Activated T-helper 9 cell treated with anti-CD3 and anti-CD28 coated beads, Interleukin-2, amount 50 U/mL, for 16 hours (primary cell): ENCODE data around the gene PRCC.
A peak's percentile ranks its signal among the peaks of the same experiment; 100 is the strongest.

Experiments
- DNase-seq: peaks from one replicate; pipeline ENCODE4 v3.0.0-alpha.2; 2020; ENCODE audit warnings: low read depth

Gene PRCC

GRCh38 chr1:156767101-156767878 is at the start of gene PRCC:
Gene PRCC (plus strand): TSS chr1:156767535. CDS start chr1:156767772, 237 bp downstream.
- peak; percentile 95 for DNase-seq

DNA sequence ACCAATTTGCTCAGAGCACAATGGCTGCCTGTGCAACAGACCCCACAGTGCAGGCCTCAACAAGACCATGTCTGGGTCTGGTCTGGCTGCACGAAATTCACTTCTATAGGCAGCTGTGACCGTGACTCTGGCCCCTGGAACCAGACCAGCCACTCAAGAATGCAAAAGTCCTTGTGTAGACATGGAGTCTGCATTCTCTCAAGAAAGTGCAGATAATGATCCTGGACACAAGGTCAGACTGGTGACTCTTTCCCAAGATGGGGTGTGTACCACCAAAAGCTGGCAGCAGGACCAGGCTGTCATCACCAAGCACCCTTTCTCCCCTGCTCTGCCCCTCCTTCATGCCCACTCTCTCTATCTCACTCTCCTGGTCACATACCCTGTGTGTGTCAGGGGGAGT is 46.2 kb upstream of the PRCC start:
- DNase-seq: no peak

DNA sequence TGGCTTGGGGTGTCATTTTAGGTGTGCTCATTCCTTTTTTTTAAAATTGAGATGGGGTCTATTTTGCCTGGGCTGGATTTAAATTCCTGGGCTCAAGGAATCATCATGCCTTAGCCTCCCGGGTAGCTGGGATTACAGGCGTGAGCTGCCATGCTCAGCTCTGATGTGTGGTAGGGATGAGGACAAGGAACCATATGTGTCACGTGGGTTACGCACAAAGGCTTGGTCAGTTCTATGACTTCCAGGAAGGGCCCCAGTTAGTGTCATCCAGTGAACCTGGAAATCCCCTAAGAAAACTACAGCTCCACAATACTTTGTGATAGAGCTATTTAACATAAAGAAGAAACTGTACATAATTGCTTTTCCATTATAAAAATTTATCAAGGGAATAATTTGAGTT is 45.8 kb upstream of the PRCC start:
- no peak for DNase-seq

- peak; percentile 71 for DNase-seq
These were observed 41.6 kb upstream of the PRCC start for GRCh38 chr1:156725683-156726280.

DNA sequence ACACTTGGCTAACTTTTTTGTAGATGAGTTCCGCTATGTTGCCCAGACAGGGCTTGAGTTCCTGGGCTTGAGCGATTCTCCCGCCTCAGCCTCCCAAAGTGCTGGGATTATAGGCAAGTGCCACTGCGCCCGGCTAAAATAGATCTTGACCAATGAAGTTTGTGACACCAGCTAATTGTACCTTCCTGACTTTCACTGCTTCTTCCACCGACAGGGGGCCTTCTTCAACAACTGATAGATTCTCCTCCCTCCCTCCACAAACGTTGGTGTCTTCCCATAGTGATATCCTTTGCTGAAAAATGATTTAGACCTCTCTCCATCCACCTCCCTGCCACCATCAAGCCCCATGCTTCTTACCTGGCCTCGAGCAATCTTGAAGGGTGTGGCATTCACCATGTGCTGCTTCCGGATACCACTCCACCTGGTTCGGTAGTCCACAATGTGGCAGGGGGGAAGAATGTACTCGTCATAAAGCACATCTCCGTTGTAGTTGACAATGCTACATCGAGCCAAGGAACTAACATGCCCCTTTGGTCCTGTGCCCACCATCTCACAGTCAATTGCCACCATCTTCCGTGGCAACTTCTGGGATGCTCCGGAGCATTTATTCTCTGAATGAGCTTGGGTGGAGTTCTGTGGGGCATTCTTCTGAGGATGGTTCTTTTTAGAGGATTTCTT is 40.6 kb upstream of the PRCC start:
- no peak for DNase-seq

GRCh38 chr1:156727492-156727891 is 39.8 kb upstream of the PRCC start:
- DNase-seq: no peak

DNA sequence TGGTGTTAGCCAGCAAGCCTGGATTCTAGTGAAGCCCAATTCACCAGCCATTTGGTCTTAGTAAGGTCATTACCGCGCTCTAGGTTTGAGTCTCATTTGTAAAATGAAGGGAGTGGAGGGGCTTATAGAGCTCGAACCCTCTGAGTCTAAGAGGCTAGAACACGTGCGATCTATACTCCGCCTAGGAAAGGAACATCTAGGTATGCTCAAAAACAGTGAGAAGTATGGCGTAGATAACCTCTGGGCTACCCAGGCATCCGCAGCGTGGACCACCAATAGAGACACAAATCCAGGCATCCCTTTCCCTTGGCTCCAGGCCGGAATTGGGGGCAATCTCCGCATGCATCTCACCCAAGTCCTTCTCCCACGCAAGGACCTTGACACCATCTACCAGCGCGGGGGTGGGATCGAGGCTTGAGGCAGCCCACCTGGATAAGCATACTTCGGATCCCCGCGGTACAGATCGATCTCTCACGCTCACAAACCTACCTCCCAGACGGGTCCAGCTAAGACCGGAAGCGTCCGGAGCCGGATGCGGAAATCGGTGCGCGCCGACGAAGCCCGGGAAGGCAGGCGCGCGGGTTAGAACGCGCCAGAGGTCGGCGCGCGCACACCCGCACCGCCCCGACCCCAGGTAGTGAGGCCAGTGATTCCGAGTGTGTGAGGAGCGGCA is 39.3 kb upstream of the PRCC start, which contains the start of gene METTL25B:
Gene METTL25B, plus strand, starts transcription at position 544 of the 673 bp plus-strand sequence. CDS start 636 bp downstream, outside the sequence.
- DNase-seq: peak; percentile 65

- DNase-seq: peak; percentile 89
These were observed 38.5 kb upstream of the PRCC start, which contains the start of gene ISG20L2 for GRCh38 chr1:156728599-156729462. Gene ISG20L2 (minus strand): TSS chr1:156728766. CDS start chr1:156727652, 1,114 bp downstream.

- no peak for DNase-seq
These were observed 33.2 kb upstream of the PRCC start for GRCh38 chr1:156733989-156734584.

DNA sequence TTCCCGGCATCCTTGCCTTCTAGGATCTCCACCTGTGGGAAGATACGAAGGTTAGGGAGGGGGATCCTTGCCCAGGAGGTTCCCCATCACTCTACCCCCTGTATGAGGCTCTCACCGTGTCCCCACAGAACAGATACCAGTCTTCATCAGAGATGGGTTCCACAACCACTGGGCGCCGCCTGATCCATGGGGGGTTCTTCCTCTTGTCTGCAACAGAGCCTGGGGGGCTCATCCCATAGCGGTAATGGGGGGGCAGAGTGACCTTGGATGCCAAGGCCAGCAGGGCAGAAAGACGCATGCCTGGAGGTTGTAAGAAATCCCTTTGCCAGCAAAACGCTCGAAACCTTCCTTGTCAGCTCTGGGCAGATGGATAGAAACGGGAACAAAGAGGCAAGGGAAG is 28.9 kb upstream of the PRCC start:
- DNase-seq: no peak

- DNase-seq: no peak
These were observed 28.4 kb upstream of the PRCC start for GRCh38 chr1:156738916-156739315.

GRCh38 chr1:156740237-156740740 is 27.0 kb upstream of the PRCC start:
- no peak for DNase-seq

DNA sequence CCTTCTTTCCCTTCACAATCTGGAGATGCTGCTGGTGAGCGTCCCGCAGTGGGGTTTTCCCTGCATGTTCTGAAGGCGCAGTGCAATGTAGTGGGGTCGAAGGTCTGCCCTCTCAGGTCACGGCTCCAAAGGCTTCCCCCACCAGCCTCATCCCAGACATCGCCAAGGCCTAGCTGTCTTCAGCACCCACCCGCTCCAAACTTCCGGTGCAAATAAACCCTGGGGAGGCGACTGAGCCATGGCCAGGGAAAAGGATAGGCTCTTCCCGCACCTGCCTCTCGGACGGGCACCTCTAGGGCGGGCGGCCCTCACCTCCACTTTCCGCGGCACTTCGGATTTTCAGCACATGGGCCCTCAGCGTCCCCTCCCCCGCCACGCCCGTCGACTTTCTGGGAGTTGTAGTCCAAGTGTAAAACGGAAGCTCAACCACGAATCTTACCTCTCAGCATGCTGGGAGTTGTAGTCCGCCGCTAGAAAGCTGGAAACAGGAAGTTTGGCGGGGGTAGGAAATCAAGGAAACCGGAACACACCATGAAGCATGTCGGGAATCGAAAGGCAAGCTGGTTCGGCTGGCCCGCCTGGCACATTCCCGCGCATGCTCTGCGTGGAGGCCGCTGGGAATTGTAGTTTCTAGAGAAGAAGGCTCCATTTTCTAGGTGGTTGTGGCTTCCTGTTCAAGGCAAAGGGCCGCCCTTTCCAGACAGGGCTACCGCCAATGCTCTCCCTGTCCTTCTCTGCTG is 26.4 kb upstream of the PRCC start, which contains the start of gene MRPL24:
Gene MRPL24, minus strand, starts transcription at position 348 of the 740 bp plus-strand sequence. CDS start 2,384 bp downstream, outside the sequence.
- peak; percentile 95 for DNase-seq

DNA sequence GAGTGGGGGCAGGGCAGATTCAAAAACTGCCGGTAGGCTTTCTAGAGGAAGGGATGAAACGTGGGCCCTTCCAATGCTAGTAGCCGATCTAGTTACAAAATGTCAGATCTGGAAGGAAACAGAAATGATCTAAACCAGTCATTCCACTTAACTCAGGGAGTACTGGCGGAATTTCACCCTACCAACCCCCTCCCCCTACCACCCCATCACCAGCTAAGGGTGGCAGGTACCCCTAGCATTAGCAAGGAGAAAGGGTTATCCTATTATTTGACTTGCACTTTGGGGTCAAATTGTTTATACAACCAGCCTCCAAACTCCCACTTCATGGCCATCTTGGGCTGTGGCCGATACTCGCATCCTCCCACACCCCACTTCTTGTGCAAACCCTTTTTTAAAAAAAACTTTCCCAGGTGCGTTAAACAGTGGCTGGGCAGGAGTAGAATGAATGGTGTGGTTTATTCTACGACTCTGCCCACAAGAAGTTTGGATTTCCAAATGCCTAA is 25.8 kb upstream of the PRCC start:
- no peak for DNase-seq

GRCh38 chr1:156742017-156742416 is 25.3 kb upstream of the PRCC start:
- DNase-seq: no peak

DNA sequence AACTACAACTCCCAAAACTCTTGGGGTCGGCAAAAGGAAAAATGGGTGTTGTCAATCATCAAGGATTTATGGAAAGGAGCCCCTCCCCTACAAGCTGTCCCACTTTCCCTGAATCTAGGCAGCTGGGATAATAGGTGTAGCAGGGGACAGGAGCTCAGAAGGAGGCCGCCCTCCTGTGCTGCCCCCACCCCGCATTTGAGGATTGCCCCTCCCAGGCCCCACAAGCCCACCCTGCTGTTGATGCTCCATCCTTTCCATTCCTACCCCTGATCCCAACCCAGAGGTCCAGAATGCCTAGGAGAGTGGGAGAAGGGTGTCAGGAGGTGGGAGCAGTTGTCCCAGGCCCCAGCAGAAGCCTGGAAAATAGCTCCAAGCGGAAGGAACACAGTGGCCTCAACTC is 24.5 kb upstream of the PRCC start:
- no peak for DNase-seq

DNA sequence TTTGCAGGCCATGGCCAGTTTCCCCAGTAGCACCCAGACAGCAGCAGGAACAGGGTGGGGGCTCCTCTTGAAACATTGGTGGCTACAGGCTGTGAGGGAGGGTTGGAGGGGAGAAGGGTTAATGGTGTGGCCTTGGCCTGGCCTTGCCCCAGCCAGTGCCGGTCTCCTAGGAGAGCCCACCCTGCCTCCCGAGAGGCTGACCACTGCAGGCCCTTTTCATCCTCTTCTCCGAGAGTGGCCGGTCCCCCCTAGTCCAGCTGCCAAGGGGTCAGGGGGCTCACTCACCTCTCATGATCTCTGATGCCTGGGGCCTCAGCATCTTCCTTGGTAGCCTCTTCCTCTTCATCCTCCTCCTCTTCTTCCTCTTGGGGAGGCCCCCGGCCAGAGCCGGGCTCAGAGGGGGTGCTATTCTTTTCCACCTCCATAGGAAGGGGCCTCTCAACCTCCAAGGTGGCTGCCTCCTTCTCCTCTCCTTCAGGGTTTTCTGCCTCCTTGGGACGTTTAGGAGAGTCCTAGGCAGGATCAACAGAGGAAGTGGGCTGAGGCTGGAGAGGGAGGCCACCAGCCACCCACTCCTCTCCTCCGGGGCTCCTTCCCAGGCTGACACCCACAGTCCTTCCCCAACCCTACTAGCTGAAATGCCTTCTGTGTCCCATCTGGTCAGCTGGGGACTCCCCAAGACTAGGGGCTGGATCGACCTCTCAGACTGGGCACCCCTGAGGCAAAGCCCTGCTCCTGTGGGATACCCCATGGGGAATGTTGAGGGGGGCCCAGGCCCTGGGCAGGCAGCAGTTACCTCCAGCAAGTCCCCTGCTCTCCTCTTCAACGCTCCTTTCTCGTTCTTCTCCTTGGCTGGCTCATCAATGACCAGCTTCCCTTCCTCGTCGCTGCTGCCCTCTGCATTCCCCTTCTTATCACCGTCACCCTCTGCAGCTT is 23.7 kb upstream of the PRCC start:
- DNase-seq: no peak

DNA sequence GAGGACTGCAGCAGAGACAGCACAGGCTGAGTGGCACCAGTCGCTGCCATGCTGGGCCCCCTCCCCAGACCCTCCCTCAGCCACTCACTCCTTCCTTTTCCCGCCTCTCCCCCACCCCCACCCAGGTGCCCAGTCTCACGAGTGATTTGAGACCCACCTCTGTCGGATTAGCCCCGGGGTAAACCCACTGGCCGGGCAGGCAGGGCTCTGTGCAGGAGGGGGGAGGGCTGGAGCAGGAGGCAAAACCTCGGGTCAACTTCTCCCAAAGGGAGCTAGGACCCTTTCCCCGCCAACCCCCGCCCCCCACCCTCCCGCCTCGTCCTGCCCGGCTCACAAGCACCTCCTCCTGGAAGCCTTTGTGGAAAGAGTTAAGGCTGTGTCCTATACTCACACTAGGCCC is 23.0 kb upstream of the PRCC start:
- no peak for DNase-seq
